ENCODE results near the gene SUSD4.

DNA sequence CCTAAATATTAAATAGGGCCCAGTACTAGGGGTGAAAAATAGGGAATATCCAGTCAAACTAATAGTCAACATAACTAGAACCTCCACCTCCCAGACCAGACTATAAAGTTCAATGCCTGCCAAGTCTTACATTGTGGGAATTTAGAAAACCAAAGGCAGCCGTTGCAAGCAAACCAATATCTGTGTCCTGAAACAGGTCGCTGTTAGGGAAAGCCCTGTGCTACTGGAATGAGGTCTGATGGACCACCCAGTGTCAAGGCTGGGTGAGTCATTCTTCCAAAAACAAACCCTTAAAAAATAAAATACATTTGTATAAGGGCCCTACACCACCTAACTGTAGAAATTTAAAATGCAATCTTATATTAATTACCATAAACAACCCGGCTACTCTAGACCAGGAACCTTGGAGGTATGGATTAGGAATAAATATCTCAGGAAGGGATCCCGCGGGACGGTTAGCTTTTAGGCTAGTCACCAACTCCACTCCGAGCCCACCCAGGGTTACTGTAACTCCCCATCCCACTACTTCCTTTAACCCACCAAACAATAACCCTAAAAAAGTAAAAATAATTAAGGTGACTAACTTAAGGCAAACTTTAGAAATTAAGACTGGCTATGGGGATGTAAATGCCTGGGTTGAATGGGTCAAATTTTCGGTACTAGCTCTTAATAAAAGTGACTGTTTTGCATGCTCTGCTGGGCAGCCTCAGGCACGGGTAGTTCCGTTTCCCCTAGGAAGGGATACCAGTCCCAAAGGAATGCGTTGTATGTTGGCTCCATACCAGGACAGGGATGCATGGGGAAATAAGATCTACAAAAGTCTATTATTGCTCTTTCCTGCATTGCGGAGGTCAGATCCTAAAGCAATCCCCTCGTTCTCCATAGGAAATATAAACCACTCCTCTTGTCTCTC, 155.6 kb downstream of the SUSD4 start:
- TF ChIP-seq CTCF (conservative IDR thresholded peaks at IDR 0.05; ENCODE audit: low read length): no peak
- TF ChIP-seq EZH2phosphoT487 (IDR thresholded peaks at IDR 0.05; ENCODE audit: borderline replicate concordance): no peak
